ENCODE measurements around the gene ACVR1. TPM values are rescaled to one million over a fixed set of nuclear protein-coding genes. Genes with fewer than 3 reads are reported as not detected.

ACVR1 gene
- total and polyA plus RNA-seq, 2 of the 13 experiments (the other 11 are each of a cell fraction or from before 2014, with no cell fraction given) = 2.3 to 5.4 TPM

DNA sequence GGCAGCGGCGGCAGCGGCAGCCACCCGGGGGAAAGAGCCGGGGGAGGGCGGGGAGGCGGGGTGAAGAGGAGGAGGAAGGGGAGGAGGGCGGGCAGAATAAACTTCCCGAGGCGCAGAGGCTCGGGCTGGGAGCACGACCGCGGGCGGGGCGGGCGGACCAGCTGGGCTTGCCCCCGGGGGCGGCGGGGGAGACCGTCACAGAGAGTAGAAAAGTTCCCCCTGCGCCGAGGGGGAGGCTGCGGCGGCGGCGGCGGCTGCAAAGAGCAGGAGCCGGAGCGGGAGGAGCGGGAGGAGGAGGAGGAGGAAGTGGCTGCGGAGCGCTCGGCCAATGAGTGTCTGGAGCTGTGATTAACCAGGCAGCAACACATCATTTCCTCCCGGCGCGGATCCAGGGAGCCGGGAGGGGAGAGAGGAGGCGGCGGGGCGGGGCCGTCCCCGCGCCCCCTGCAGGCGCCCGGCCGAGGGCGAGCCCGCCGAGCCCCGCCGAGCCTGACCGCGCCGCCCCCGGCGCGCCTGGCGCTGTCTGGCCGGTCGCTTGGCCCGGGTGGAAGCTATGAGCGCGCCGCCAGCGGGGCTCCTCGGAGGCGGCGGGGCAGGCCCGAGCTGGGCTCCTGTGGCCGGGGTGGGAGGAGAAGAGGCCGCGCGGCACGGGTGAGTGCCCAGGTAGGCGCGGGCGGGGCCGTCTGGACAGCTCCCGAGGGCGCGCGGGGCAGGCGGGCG, at the start of gene ACVR1 (continued):
- TF ChIP-seq, protein P1, sequence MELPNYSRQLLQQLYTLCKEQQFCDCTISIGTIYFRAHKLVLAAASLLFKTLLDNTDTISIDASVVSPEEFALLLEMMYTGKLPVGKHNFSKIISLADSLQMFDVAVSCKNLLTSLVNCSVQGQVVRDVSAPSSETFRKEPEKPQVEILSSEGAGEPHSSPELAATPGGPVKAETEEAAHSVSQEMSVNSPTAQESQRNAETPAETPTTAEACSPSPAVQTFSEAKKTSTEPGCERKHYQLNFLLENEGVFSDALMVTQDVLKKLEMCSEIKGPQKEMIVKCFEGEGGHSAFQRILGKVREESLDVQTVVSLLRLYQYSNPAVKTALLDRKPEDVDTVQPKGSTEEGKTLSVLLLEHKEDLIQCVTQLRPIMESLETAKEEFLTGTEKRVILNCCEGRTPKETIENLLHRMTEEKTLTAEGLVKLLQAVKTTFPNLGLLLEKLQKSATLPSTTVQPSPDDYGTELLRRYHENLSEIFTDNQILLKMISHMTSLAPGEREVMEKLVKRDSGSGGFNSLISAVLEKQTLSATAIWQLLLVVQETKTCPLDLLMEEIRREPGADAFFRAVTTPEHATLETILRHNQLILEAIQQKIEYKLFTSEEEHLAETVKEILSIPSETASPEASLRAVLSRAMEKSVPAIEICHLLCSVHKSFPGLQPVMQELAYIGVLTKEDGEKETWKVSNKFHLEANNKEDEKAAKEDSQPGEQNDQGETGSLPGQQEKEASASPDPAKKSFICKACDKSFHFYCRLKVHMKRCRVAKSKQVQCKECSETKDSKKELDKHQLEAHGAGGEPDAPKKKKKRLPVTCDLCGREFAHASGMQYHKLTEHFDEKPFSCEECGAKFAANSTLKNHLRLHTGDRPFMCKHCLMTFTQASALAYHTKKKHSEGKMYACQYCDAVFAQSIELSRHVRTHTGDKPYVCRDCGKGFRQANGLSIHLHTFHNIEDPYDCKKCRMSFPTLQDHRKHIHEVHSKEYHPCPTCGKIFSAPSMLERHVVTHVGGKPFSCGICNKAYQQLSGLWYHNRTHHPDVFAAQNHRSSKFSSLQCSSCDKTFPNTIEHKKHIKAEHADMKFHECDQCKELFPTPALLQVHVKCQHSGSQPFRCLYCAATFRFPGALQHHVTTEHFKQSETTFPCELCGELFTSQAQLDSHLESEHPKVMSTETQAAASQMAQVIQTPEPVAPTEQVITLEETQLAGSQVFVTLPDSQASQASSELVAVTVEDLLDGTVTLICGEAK (IDR thresholded peaks at IDR 0.05) = no peak
- TF ChIP-seq, protein P1 (CRISPR knock-in tag; IDR thresholded peaks at IDR 0.05) = peak; percentile 18; the same call in 1 of the 2 replicates
- TF ChIP-seq CHD2 (IDR thresholded peaks at IDR 0.05; ENCODE audit: low read depth, low read length) = peak; percentile 37; the same call in 1 of the 2 replicates
- TF ChIP-seq ZNF562 (CRISPR knock-in tag; IDR thresholded peaks at IDR 0.05; ENCODE audit: borderline replicate concordance) = no peak
- TF ChIP-seq ZBTB3 (CRISPR knock-in tag; IDR thresholded peaks at IDR 0.05; ENCODE audit: borderline replicate concordance, low read depth) = 0 out of 2 replicates have a peak, but pooled peaks have one; percentile 29
- TF ChIP-seq, protein P2, sequence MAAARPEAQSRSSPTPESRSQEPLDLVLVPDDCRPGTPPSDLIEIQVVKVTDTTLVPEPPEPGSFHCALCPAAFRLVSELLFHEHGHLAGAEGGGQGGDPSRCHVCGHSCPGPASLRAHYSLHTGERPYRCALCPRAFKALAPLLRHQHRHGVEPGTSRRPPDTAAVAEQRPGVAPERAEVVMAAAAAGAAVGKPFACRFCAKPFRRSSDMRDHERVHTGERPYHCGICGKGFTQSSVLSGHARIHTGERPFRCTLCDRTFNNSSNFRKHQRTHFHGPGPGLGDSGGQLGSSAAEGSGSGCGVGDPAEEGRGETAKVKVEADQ (CRISPR knock-in tag; IDR thresholded peaks at IDR 0.05; ENCODE audit: borderline replicate concordance) = peak; percentile 58; the same call in 1 of the 2 replicates
- peak; percentile 92 for TF ChIP-seq GABPB1 (CRISPR knock-in tag; IDR thresholded peaks at IDR 0.05)
- TF ChIP-seq, protein P3, sequence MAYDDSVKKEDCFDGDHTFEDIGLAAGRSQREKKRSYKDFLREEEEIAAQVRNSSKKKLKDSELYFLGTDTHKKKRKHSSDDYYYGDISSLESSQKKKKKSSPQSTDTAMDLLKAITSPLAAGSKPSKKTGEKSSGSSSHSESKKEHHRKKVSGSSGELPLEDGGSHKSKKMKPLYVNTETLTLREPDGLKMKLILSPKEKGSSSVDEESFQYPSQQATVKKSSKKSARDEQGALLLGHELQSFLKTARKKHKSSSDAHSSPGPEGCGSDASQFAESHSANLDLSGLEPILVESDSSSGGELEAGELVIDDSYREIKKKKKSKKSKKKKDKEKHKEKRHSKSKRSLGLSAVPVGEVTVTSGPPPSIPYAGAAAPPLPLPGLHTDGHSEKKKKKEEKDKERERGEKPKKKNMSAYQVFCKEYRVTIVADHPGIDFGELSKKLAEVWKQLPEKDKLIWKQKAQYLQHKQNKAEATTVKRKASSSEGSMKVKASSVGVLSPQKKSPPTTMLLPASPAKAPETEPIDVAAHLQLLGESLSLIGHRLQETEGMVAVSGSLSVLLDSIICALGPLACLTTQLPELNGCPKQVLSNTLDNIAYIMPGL (CRISPR knock-in tag; IDR thresholded peaks at IDR 0.05; ENCODE audit: borderline replicate concordance in 1 of 2, low read depth in 1 of 2) = peak; percentile 72 to 74
- no peak for TF ChIP-seq MED13 (CRISPR knock-in tag; IDR thresholded peaks at IDR 0.05)
- no peak for TF ChIP-seq EED (CRISPR knock-in tag; IDR thresholded peaks at IDR 0.05)
